Neuronal stem cell (in vitro differentiated cells): ENCODE data around the gene FBXW5.
A peak's percentile ranks its signal among the peaks of the same experiment; 100 is the strongest.

Source experiments
- DNase-seq: peaks from one replicate; pipeline ENCODE4 v3.0.0-alpha.2; 2013; ENCODE audit warnings: low spot score
- H2AFZ ChIP-seq: one replicate; pipeline ENCODE4 v1.6.1; 2013; ENCODE audit warnings: mild to moderate bottlenecking, low read length, inconsistent platforms
- H2AK5ac ChIP-seq: 2 replicates; pipeline ENCODE4 v1.6.1; 2013; ENCODE audit warnings: low read depth, mild to moderate bottlenecking, inconsistent platforms, low read length, moderate library complexity, mixed read lengths
- H2BK120ac ChIP-seq: 2 replicates; pipeline ENCODE4 v1.6.1; 2013; ENCODE audit warnings: low read depth, mild to moderate bottlenecking, inconsistent platforms, low read length, moderate library complexity, mixed read lengths
- H2BK12ac ChIP-seq: one replicate; pipeline ENCODE4 v1.6.1; 2013; ENCODE audit warnings: low read length, inconsistent platforms
- H2BK15ac ChIP-seq: 2 replicates; pipeline ENCODE4 v1.6.1; 2013; ENCODE audit warnings: mild to moderate bottlenecking, low read length, inconsistent platforms, mixed read lengths
- H2BK5ac ChIP-seq: one replicate; pipeline ENCODE4 v1.6.1; 2013; ENCODE audit warnings: inconsistent platforms, mild to moderate bottlenecking, low read length, moderate library complexity
- H3K14ac ChIP-seq: one replicate; pipeline ENCODE4 v1.6.1; 2013; ENCODE audit warnings: low read length, inconsistent platforms
- H3K18ac ChIP-seq: 2 replicates; pipeline ENCODE4 v1.6.1; 2013; ENCODE audit warnings: low read length, inconsistent platforms
- H3K23ac ChIP-seq: 2 replicates; pipeline ENCODE4 v1.6.1; 2013; ENCODE audit warnings: low read depth, mild to moderate bottlenecking, mixed read lengths, low read length, inconsistent platforms; ENCODE audit not compliant: poor library complexity
- H3K27ac ChIP-seq: replicated peaks from 3 replicates; pipeline ENCODE4 v1.5.1; 2013; ENCODE audit warnings: low read length, inconsistent platforms
- H3K27me3 ChIP-seq, 3 experiments: 2 replicates each; pipeline ENCODE4 v1.6.1; 2013; ENCODE audit warnings: low read length in 3 of 3, mild to moderate bottlenecking in 2 of 3, inconsistent platforms in 1 of 3, low read depth in 1 of 3, mixed read lengths in 1 of 3, moderate library complexity in 1 of 3; ENCODE audit not compliant: control insufficient read depth in 3 of 3, insufficient read depth in 3 of 3
- H3K36me3 ChIP-seq, 2 donors: replicated peaks in 1 of 2; 2 replicates each; pipeline ENCODE4 v1.6.1; 2013; ENCODE audit warnings: low read length in 2 of 2; ENCODE audit not compliant: control insufficient read depth in 2 of 2, insufficient read depth in 2 of 2
- H3K4ac ChIP-seq: 2 replicates; pipeline ENCODE4 v1.6.1; 2013; ENCODE audit warnings: inconsistent platforms, mild to moderate bottlenecking, low read length, moderate library complexity
- H3K4me1 ChIP-seq, 2 donors: 1 replicate in 1 of 2; 2 replicates in 1 of 2; pipeline ENCODE4 v1.6.1; 2013; ENCODE audit warnings: low read length in 2 of 2, low read depth in 1 of 2; ENCODE audit not compliant: control insufficient read depth in 2 of 2, insufficient read depth in 1 of 2
- H3K4me2 ChIP-seq: one replicate; pipeline ENCODE4 v1.6.1; 2013; ENCODE audit warnings: mild to moderate bottlenecking, low read length, inconsistent platforms; ENCODE audit not compliant: insufficient read depth, poor library complexity, severe bottlenecking
- H3K4me3 ChIP-seq, 2 donors: 2 replicates each; pipeline ENCODE4 v1.5.1; 2013; ENCODE audit warnings: low read length in 2 of 2, mild to moderate bottlenecking in 2 of 2, inconsistent platforms in 1 of 2, moderate library complexity in 1 of 2
- H3K79me1 ChIP-seq: one replicate; pipeline ENCODE4 v1.6.1; 2013; ENCODE audit warnings: low read depth, mild to moderate bottlenecking, inconsistent platforms, low read length, moderate library complexity
- H3K9ac ChIP-seq: one replicate; pipeline ENCODE4 v1.6.1; 2013; ENCODE audit warnings: mild to moderate bottlenecking, low read depth, low read length, inconsistent platforms; ENCODE audit not compliant: poor library complexity
- H3K9me3 ChIP-seq, 2 donors: replicated peaks in 1 of 2; 2 replicates each; pipeline versions ENCODE3 to v1.6.1; 2013; ENCODE audit warnings: low read length in 2 of 2, mild to moderate bottlenecking in 2 of 2, inconsistent platforms in 1 of 2, low read depth in 1 of 2, mixed read lengths in 1 of 2, moderate library complexity in 1 of 2; ENCODE audit not compliant: control insufficient read depth in 2 of 2, insufficient read depth in 1 of 2
- H4K8ac ChIP-seq: one replicate; pipeline ENCODE4 v1.6.1; 2013; ENCODE audit warnings: low read depth, mild to moderate bottlenecking, inconsistent platforms, low read length, moderate library complexity
- H4K91ac ChIP-seq: one replicate; pipeline ENCODE4 v1.6.1; 2013; ENCODE audit warnings: low read length, low read depth, mild to moderate bottlenecking, inconsistent platforms; ENCODE audit not compliant: poor library complexity
- WGBS, 2 donors: extraction: QIAGEN DNeasy Blood & Tissue Kit; methylation state at CpG; one replicate each; pipeline ENCODE4 v1.1.7; 2013; ENCODE audit warnings: missing lambda C conversion rate in 2 of 2, mixed read lengths in 1 of 2; ENCODE audit not compliant: insufficient read length in 2 of 2, insufficient replicate concordance in 1 of 2; ENCODE audit errors: extremely low coverage in 2 of 2; 5-methylcytosine and 5-hydroxymethylcytosine counted together

The FBXW5 gene

DNA sequence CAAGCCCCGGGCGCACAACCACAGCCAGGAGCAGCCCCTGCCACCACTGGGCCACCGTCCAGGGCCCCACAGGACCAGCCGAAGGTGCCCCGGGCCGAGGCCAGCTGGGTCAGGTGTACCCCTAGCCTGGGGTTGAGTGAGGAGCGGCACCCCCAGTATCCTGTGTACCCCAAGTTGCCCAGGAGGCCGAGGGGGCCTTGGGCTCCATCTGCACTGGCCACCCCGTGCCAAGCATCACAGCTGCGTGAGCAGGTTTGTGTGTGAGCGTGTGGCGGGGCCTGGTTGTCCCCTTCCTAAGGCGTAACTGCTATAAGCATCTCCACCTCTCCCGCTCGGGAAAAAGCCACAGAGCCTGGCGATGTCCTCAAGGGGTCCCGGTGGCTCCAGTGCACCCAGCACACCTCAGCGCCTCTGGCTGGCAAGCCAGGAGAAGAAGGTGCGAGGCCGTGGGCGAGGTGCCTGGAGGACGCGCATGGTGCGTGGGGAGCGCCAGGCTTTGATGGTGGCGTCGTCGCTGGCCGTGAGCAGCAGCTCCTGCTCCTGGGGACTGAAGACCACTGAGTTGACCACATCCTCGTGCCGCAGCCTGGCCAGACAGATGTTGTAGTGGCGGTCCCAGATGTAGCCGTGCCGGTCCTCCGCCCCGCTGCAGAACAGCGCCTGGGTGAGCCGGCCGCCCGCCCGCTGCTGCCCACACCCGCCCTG, 3.9 kb downstream of the FBXW5 start:
- H3K18ac ChIP-seq, result no peak overlapping the region
- H3K9me3 ChIP-seq, result peaks cover 0 to 4% of the 10 kb centered on the region in 2 donors
- H3K27ac ChIP-seq, result no peak overlapping the region
- no peak overlapping the region for H2BK120ac ChIP-seq
- peaks cover 27% of the 10 kb centered on the region for H3K79me1 ChIP-seq
- no peak overlapping the region for H4K91ac ChIP-seq
- H2BK15ac ChIP-seq, result no peak overlapping the region
- no peak overlapping the region for H3K9ac ChIP-seq
- H3K23ac ChIP-seq, result no peak overlapping the region
- no peak overlapping the region for H2AK5ac ChIP-seq
- peaks cover 42 to 55% of the 10 kb centered on the region in 2 donors for H3K36me3 ChIP-seq
- no peaks in the 10 kb centered on the region for H3K27me3 ChIP-seq
- peaks cover 8% of the 10 kb centered on the region in 2 donors for H3K4me1 ChIP-seq
- no peak overlapping the region for H4K8ac ChIP-seq
- H3K4me3 ChIP-seq, result no peak overlapping the region
- H3K14ac ChIP-seq, result no peak overlapping the region
- no CpG with 5 or more reads among the region's 42 CpGs for WGBS, 2 donors
- H2BK12ac ChIP-seq, result no peak overlapping the region
- H3K4me2 ChIP-seq, result no peak overlapping the region
- no peak for DNase-seq
- no peak overlapping the region for H2BK5ac ChIP-seq
- H2AFZ ChIP-seq, result no peak overlapping the region
- H3K4ac ChIP-seq, result no peak overlapping the region

DNA sequence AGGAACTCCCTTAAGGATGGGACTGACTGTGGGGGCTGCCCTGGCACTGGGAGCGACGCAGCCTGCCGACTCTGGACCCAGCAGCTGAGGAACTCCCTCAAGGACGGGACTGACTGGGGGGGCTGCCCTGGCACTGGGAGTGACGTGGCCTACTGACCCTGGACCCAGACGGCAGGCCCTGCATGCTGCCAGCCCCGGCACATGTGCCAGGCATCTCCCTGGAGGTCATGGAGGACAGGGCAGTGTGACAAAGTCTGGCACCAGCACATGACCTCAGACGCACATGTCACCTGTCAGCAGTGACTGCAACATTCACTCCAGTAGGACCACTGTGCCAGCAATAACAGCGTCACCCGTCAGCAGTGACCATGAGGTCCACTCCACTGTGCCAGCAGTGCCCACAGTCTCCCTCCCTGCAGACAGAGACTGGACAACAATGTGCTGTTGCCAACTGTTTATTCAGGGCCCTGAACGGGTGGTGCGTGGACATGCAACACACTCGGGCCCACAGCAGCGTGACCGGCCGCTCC, 4.5 kb downstream of the FBXW5 start:
- WGBS, 2 donors, result no CpG with 5 or more reads among the region's 16 CpGs
- Histone ChIP-seq H3K18ac (no peak overlapping the region), H2BK15ac (no peak overlapping the region), H2BK12ac (no peak overlapping the region), H3K14ac (no peak overlapping the region), H3K4me2 (no peak overlapping the region), H3K79me1 (peaks cover 27% of the 10 kb centered on the region), H3K23ac (peak overlapping the region; percentile 2), H4K91ac (no peak overlapping the region), H3K27me3 (no peaks in the 10 kb centered on the region), H3K36me3 (peaks cover 42 to 57% of the 10 kb centered on the region in 2 donors), H3K27ac (no peak overlapping the region), H2BK5ac (peak overlapping the region; percentile 39), H4K8ac (peak overlapping the region; percentile 89), H2AK5ac (no peak overlapping the region), H3K4me1 (peaks cover 8% of the 10 kb centered on the region in 2 donors), H3K4ac (no peak overlapping the region), H3K4me3 (peak overlapping the region in 1 of 2 donors; percentile 14), H2BK120ac (no peak overlapping the region), H3K9me3 (peaks cover 0 to 4% of the 10 kb centered on the region in 2 donors), H3K9ac (no peak overlapping the region), H2AFZ (no peak overlapping the region)
- DNase-seq, result no peak

DNA sequence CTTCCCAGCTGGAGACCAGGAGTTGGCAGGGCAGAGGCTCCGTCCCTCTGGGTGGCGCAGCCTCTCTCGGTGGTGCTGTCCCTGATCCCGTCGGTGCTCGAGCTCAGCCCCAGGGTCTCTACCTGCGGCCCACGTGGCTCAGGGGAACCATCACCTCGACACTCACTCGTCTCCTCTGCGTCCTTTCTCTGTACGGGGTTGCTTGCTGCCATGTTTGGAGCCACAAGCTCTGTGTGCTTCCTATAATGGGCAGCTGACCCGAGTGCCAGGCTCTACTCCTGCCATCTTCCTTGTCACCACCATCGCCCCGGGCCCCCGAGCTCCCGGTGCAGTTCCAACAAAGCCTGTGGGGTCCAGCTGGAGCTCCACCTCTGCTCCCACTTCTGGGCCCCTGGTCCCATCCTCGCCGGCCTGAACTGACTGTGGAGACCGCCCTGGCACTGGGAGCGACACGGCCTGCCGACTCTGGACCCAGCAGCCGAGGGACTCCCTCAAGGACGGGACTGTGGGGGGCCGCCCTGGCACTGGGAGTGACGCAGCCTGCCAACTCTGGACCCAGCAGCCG, 5.0 kb downstream of the FBXW5 start:
- Histone ChIP-seq H3K36me3 (peaks cover 42 to 61% of the 10 kb centered on the region in 2 donors), H2BK12ac (peak overlapping the region; percentile 10), H2BK15ac (no peak overlapping the region), H3K9me3 (peaks cover 4 to 5% of the 10 kb centered on the region in 2 donors), H2AFZ (no peak overlapping the region), H4K91ac (no peak overlapping the region), H3K4ac (no peak overlapping the region), H3K27me3 (no peaks in the 10 kb centered on the region), H3K27ac (no peak overlapping the region), H3K4me2 (no peak overlapping the region), H3K14ac (no peak overlapping the region), H3K23ac (peak overlapping the region; percentile 58), H2BK5ac (peak overlapping the region; percentile 39), H3K4me3 (no peak overlapping the region), H2BK120ac (no peak overlapping the region), H4K8ac (no peak overlapping the region), H3K9ac (no peak overlapping the region), H3K18ac (no peak overlapping the region), H2AK5ac (no peak overlapping the region), H3K79me1 (peaks cover 27% of the 10 kb centered on the region), H3K4me1 (peaks cover 6 to 8% of the 10 kb centered on the region in 2 donors)
- no CpG with 5 or more reads among the region's 28 CpGs for WGBS, 2 donors
- no peak for DNase-seq
